BLaER1 (cell line): Measurements from ENCODE around the gene ANKRD39.

ENCODE experiments used
- H3K27ac ChIP-seq: shearing (Covaris generic); formaldehyde crosslinking; 2 replicates; pipeline ENCODE4 v1.8.1; 2022
- H3K27me3 ChIP-seq: shearing (Covaris generic); formaldehyde crosslinking; 2 replicates; pipeline ENCODE4 v1.8.1; 2022
- H3K36me3 ChIP-seq: shearing (Covaris generic); formaldehyde crosslinking; 2 replicates; pipeline ENCODE4 v1.8.1; 2022
- H3K4me1 ChIP-seq: shearing (Covaris generic); formaldehyde crosslinking; 2 replicates; pipeline ENCODE4 v1.8.1; 2022
- H3K4me2 ChIP-seq: shearing (Covaris generic); formaldehyde crosslinking; 2 replicates; pipeline ENCODE4 v1.8.1; 2022
- H3K4me3 ChIP-seq: shearing (Covaris generic); formaldehyde crosslinking; 2 replicates; pipeline ENCODE4 v1.8.1; 2022
- H3K9ac ChIP-seq: shearing (Covaris generic); formaldehyde crosslinking; 2 replicates; pipeline ENCODE4 v1.8.1; 2022
- H3K9me3 ChIP-seq: shearing (Covaris generic); formaldehyde crosslinking; 2 replicates; pipeline ENCODE4 v1.8.1; 2022
- H4K20me1 ChIP-seq: shearing (Covaris generic); formaldehyde crosslinking; 2 replicates; pipeline ENCODE4 v1.8.1; 2022
- Cebpa-rat ChIP-seq: shearing (Covaris generic); IDR thresholded peaks from 2 replicates; pipeline ENCODE4 v1.8.1; 2022

ANKRD39 gene

DNA sequence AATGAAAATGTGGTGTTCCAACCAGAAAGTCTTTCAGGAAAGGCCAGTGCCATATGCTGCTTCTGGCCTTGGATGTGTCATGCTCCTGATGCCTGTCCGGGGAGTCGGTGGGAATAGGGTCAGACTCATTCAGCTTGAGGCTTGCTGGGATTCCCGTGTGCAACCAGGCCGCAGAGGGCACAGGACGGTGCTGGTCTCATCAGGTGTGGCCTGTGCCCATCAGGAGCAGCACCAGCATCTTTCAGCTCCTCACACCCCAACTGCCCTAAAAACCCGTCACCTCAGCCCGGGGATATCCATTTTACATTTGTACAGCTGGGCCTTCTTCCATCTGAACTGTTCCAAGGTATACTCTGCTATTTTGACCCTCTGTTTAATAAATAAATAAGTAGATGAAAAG is 55.1 kb downstream of the ANKRD39 start:
- Histone ChIP-seq H4K20me1 (no peaks in the 10 kb centered on the region), H3K4me1 (peaks cover 36% of the 10 kb centered on the region), H3K4me2 (no peak overlapping the region), H3K27me3 (no peaks in the 10 kb centered on the region), H3K9me3 (no peaks in the 10 kb centered on the region; the same call in 1 of the 2 replicates), H3K36me3 (peaks cover 56% of the 10 kb centered on the region), H3K9ac (no peak overlapping the region), H3K4me3 (no peak overlapping the region), H3K27ac (no peak overlapping the region)
- TF ChIP-seq Cebpa-rat: no peak

DNA sequence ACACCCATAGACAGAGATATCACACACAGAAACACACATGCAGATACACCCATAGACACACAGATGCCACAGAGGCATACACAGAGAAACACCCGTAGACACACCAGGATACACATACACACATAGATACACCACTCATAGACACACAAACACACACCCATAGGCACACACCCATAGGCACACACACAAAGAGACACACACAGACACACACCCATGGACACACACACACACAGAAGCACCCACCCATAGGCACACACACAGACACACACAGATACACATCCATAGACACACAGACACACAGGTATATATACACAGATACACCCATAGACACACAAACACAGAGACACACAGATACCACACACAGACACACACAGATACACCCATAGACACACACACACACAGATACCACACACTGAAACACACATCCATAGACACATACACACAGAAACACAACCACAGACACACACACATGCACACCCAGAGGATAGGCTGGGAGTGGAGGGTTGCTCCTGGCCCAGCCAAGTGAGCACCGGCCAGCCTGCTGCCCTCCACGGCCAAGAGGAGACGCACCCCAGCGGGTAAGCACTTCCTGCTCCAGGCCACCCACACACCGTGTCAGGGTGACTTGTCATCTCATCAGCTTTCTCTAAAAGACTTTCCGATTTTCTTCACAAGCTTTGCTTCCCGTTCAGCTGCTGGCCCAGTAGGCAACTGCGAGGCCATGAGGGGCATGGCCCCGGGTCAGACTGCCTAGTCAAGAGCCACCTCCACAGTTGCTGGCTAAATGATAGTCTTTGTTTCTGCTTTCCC is 55.8 kb downstream of the ANKRD39 start:
- Histone ChIP-seq H3K4me3 (no peak overlapping the region), H3K4me2 (0 out of 2 replicates have a peak overlapping the region, but pooled peaks have one; percentile 11), H4K20me1 (no peaks in the 10 kb centered on the region), H3K27me3 (no peaks in the 10 kb centered on the region), H3K27ac (no peak overlapping the region), H3K4me1 (peaks cover 34% of the 10 kb centered on the region), H3K9ac (no peak overlapping the region), H3K9me3 (no peaks in the 10 kb centered on the region; the same call in 1 of the 2 replicates), H3K36me3 (peaks cover 63% of the 10 kb centered on the region)
- TF ChIP-seq Cebpa-rat: no peak

GRCh38 chr2:96801005-96801785 is 56.6 kb downstream of the ANKRD39 start:
- Histone ChIP-seq H3K27me3 (no peaks in the 10 kb centered on the region), H3K4me1 (peaks cover 26% of the 10 kb centered on the region), H3K9ac (peak overlapping the region; percentile 42; the same call in 1 of the 2 replicates), H3K9me3 (no peaks in the 10 kb centered on the region; the same call in 1 of the 2 replicates), H4K20me1 (no peaks in the 10 kb centered on the region), H3K36me3 (peaks cover 68% of the 10 kb centered on the region), H3K27ac (peak overlapping the region; percentile 54; the same call in 1 of the 2 replicates), H3K4me2 (peak overlapping the region; percentile 71), H3K4me3 (no peak overlapping the region)
- TF ChIP-seq Cebpa-rat: no peak

DNA sequence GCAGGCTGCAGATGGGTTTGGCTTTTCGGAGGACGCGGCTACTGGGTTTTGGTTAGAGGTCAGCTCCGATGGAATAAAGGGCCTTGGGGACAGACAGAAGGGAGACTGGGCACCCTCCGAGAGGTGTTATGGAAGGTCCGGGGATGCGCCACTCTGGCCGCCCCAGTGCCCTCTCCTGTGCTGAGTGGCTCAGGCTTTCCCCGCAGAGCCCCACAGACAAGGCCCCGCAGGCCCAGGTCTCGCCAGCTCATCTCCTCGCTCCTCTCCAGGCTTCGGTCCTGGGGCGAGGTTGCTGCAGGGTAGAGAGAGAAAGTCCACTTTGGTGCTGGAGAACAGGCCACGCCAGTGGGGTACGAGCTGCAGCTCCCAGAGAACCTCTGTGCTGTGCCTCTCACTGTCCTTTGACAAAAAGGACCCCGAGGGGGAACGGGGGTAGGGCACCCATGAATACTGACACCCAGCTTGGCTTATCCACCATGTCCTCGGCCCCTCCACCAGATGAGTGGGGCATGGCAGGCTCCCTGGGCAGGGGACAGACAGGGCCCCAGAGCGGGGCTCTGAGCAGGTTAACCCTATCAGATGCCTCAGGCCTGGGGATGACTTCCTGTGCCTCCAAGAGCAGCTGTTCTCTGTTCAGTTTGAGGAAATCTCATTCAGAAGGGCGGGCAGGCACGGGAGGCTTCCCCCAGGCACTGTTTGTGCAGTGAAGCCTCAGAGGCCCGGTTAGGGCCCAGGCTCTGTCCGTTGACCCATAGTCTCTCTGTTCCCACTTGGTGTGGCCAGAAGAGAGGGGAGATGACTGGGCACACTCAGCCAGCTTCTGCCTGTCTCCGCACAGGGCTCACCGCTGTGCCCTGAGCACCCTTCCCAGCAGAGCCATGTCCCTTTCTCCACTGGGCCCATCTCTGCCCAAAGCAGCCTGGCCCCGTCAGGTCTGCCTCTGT is 57.5 kb downstream of the ANKRD39 start:
- H3K27ac ChIP-seq: peak overlapping the region; percentile 54
- peak overlapping the region; percentile 71 for H3K4me2 ChIP-seq
- no peak for TF ChIP-seq Cebpa-rat
- H3K9ac ChIP-seq: peak overlapping the region; percentile 42; the same call in 1 of the 2 replicates
- H3K4me3 ChIP-seq: no peak overlapping the region
- no peaks in the 10 kb centered on the region; the same call in 1 of the 2 replicates for H3K9me3 ChIP-seq
- peaks cover 68% of the 10 kb centered on the region for H3K36me3 ChIP-seq
- peaks cover 5% of the 10 kb centered on the region for H4K20me1 ChIP-seq
- peaks cover 24% of the 10 kb centered on the region for H3K4me1 ChIP-seq
- no peaks in the 10 kb centered on the region for H3K27me3 ChIP-seq

DNA sequence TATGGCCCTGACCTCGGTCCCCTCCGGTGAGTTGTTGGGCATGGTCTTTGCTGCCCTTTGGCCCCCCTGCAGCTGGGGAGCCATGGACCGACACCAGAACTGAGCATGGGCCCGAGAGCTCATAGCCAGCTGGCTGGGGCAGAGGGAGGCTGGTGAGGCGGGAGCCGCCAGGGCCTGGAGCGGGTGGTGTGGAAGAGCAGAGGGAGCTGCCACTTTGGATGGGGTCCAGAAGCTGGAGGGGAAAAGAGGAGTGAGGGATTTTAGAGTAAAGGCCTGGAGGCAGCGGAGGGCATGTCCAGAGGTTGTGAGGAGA is 58.2 kb downstream of the ANKRD39 start:
- Histone ChIP-seq H3K27me3 (no peaks in the 10 kb centered on the region), H3K4me2 (no peak overlapping the region), H3K36me3 (peaks cover 66% of the 10 kb centered on the region), H3K4me1 (peaks cover 24% of the 10 kb centered on the region), H3K27ac (no peak overlapping the region; the same call in 1 of the 2 replicates), H4K20me1 (peaks cover 12% of the 10 kb centered on the region), H3K9me3 (no peaks in the 10 kb centered on the region; the same call in 1 of the 2 replicates), H3K4me3 (no peak overlapping the region), H3K9ac (no peak overlapping the region)
- no peak for TF ChIP-seq Cebpa-rat

DNA sequence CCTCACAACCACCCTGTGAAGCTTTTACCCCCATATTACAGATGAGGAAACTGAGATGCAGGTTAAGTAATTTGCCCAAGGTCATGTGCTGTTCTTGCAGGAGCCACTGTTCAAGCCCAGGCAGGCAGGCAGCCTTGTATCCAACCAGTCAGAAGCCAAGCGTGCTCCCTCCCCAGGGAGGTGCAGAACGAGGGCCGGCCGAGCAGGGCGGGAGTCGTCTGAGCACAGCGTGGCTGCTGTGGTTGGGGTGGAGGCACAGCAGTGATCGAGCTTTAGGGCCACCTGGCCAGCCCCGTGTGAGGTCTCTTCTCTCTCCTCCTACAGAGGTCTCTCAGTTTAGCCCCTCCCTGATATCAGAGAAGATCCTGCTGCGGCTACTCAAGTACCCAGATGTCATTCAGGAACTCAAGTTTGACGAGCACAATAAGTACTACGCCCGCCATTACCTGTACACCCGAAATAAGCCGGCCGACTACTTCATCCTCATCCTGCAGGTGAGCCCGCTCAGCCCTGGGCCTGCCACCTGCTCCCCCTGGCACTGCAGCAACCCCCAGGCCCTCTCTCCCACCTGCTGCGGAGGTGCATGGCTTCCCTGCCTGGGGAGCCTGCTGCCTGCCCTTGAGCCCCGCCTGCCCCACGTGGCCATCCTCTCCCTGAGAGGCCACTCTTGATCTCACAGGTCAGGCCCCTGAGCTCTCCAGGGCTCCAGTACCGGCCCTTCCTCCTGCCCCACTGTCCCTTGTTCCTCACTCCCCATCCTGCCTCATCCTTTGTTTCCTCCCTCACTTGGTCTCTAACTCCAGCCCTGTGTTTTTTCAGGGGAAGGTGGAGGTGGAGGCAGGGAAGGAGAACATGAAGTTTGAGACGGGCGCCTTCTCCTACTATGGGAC is 58.8 kb downstream of the ANKRD39 start:
- H3K9me3 ChIP-seq: no peaks in the 10 kb centered on the region
- H4K20me1 ChIP-seq: peaks cover 18% of the 10 kb centered on the region
- peaks cover 27% of the 10 kb centered on the region for H3K4me1 ChIP-seq
- no peaks in the 10 kb centered on the region for H3K27me3 ChIP-seq
- H3K4me2 ChIP-seq: no peak overlapping the region
- no peak overlapping the region for H3K9ac ChIP-seq
- TF ChIP-seq Cebpa-rat: no peak
- peaks cover 60% of the 10 kb centered on the region for H3K36me3 ChIP-seq
- no peak overlapping the region for H3K4me3 ChIP-seq
- H3K27ac ChIP-seq: no peak overlapping the region
